Heart left ventricle (tissue), 16 donors: ENCODE measurements around the gene UBB. TPM values are rescaled to one million over a fixed set of nuclear protein-coding genes. Genes with fewer than 3 reads are reported as not detected.

Experiments
- ATAC-seq, 4 donors: fragments of 200-7000 bp; cut with Tn5 transposase; one replicate each; pipeline ENCODE4 v1.9.1; 2020 to 2022; ENCODE audit warnings: moderate library complexity in 4 of 4, mild to moderate bottlenecking in 3 of 4, moderate number of reproducible peaks in 1 of 4
- DNase-seq, 5 donors: peaks; one replicate each; pipeline ENCODE4 v3.0.0-alpha.2; 2020
- H3K27ac ChIP-seq, 12 donors: fragments of 200-600 bp; sonication (generic) in 4 of 12; one replicate each; pipeline versions ENCODE4 v1.5.0 to v1.8.0; 2016 to 2022; ENCODE audit warnings: mild to moderate bottlenecking in 2 of 12
- H3K27me3 ChIP-seq, 9 donors: fragments of 200-600 bp; sonication (generic) in 2 of 9; one replicate each; pipeline versions ENCODE4 v1.5.1 to v1.8.0; 2016 to 2022; ENCODE audit warnings: mild to moderate bottlenecking in 3 of 9
- H3K36me3 ChIP-seq, 9 donors: fragments of 200-600 bp; sonication (generic) in 2 of 9; one replicate each; pipeline versions ENCODE4 v1.5.0 to v1.8.0; 2018 to 2022; ENCODE audit warnings: mild to moderate bottlenecking in 2 of 9
- H3K4me1 ChIP-seq, 12 donors: fragments of 200-600 bp; sonication (generic) in 4 of 12; one replicate each; pipeline versions ENCODE4 v1.5.0 to v1.8.0; 2016 to 2022; ENCODE audit warnings: mild to moderate bottlenecking in 3 of 12
- H3K4me3 ChIP-seq, 12 donors: fragments of 200-600 bp; sonication (generic) in 4 of 12; one replicate each; pipeline versions ENCODE4 v1.5.0 to v1.8.0; 2017 to 2022; ENCODE audit warnings: mild to moderate bottlenecking in 9 of 12, moderate library complexity in 4 of 12
- H3K9me3 ChIP-seq, 12 donors: fragments of 200-600 bp; sonication (generic) in 4 of 12; one replicate each; pipeline versions ENCODE4 v1.5.0 to v1.8.0; 2016 to 2022; ENCODE audit warnings: mild to moderate bottlenecking in 1 of 12
- CTCF ChIP-seq, 12 donors: fragments of 200-600 bp; sonication (generic) in 4 of 12; IDR thresholded peaks; one replicate each; pipeline versions ENCODE4 v1.5.0 to v1.8.0; 2018 to 2022; ENCODE audit warnings: antibody characterized with exemption in 12 of 12, mild to moderate bottlenecking in 5 of 12
- POLR2A ChIP-seq, 2 donors: fragments of 450-650 bp; IDR thresholded peaks; one replicate each; pipeline ENCODE4 v1.6.1; 2017; ENCODE audit warnings: antibody characterized with exemption in 2 of 2, mild to moderate bottlenecking in 2 of 2, moderate library complexity in 2 of 2
- WGBS, 4 donors: extraction: QIAGEN DNeasy Blood & Tissue Kit in 2 of 4; methylation state at CpG; one replicate each; pipeline versions ENCODE4 v1.1.5 to v1.1.7; 2013 to 2018; 5-methylcytosine and 5-hydroxymethylcytosine counted together
- intact Hi-C, 10 donors: fragments of 100-400 bp; cut with DNase I; formaldehyde crosslinking; loops; one replicate each; pipeline versions ENCODE4 v1.11.1 to v1.14.2; 2022
- polyA plus RNA-seq, 2 donors: library from polyadenylated mRNA; stranded (reverse); fragments of 200-250 nt; gene quantifications; one replicate each; pipeline ENCODE4 v1.2.3, GENCODE V29; 2013
- total RNA-seq, 9 donors: library from RNA; depleted of rRNA in 2 of 9; stranded (reverse); fragments of >200 nt in 2 of 9; fragmentation: NEBNext Ultra II Directional in 3 of 9; extraction: Animal tissue kit (Norgen Biotek cat#: 25700) in 3 of 9; gene quantifications; one replicate each; pipeline versions ENCODE4 v1.1.0 to v1.2.4, GENCODE V29; 2016 to 2023
- donor health status: ischemic (EF 13 %, LVEDD 7.1; RV severe dilation, severe dysfunction).
- donor health status: healthy with polysubstance abuse.
- donor health status: DM: no; HTN: yes; CAD: no.
- donor health status: DM: no; HTN: no; CAD: no.
- donor health status: ischemic (EF 25% LVEDD 6.9; RV normal size, moderate dysfunction).
- donor health status: ischemic (EF 25% LVEDD 5.7; RV mildly dilated, moderate dysfunction).
- donor health status: healthy.
- donor health status: DM: yes; HTN: yes; CAD: no.
- donor health status: ischemic (EF 35%, LVEDD 5.7; RV mildly dilated, moderate dysfunction).
- donor health status: nonischemic (EF 11% LVEDD 7.7; RV severe dilation, severe dysfunction).
- donor health status: DM: yes; HTN: yes; CAD: no.
- donor health status: PGD.
- donor health status: ischemic (EF 29% LVEDD 5.4; RV normal size, mild dysfunction).
- donor health status: nonischemic (EF 23%, LVEDD 6.1; RV moderate dilation, normal function).

UBB gene
- total and polyA plus RNA-seq, 11 donors: 665 to 2,180 (median 1,294) TPM

DNA sequence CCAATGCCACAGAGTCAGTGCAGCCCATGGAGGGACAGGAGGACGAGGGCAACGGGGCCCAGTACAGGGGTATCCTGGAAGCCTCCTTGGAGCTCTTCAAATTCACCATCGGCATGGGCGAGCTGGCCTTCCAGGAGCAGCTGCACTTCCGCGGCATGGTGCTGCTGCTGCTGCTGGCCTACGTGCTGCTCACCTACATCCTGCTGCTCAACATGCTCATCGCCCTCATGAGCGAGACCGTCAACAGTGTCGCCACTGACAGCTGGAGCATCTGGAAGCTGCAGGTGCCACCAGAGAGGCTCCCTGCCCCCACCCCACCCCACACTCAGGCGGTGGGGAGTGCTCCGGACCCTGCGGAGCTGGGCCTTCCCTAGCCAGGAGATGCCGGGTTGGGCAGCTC, 51.1 kb downstream of the UBB start:
- no peak for DNase-seq
- Histone ChIP-seq H3K27me3 (no peaks in the 10 kb centered on the region), H3K4me1 (no peaks in the 10 kb centered on the region), H3K27ac (no peak overlapping the region), H3K9me3 (no peaks in the 10 kb centered on the region), H3K4me3 (no peak overlapping the region), H3K36me3 (peaks cover 0 to 50% (median 20%) of the 10 kb centered on the region in 9 donors)
- TF ChIP-seq POLR2A (IDR thresholded peaks at IDR 0.05): no peak
- no peak for TF ChIP-seq CTCF (IDR thresholded peaks at IDR 0.05)
- intact Hi-C loops: no loop called here
- no peak for ATAC-seq
- WGBS, 4 donors: 93 to 96% (median 93%) methylated on average over 12 to 15 of the region's 15 CpGs

Other genes with a start within 250 kb of the UBB start
- 10 to 100 TPM; 58.8 to 92.2 (median 75.3) TPM for gene NCOR1, start 165.6 kb upstream of the UBB start, total RNA-seq
- 10 to 100 TPM; 35.2 to 43.9 TPM for gene NCOR1, start 165.6 kb upstream of the UBB start, polyA plus RNA-seq
- gene PIGL, start 163.9 kb upstream of the UBB start, total RNA-seq: 10 to 100 TPM in 5 of 9 donors, 1 to 10 TPM in 4; 4.5 to 20.2 (median 10.2) TPM
- 10 to 100 TPM in 1 of 2 donors, 1 to 10 TPM in 1; 7.6 to 13.3 TPM for gene PIGL, start 163.9 kb upstream of the UBB start, polyA plus RNA-seq
- 10 to 100 TPM in 8 of 9 donors, 1 to 10 TPM in 1; 9.7 to 15.0 (median 11.5) TPM for gene CENPV, start 27.6 kb upstream of the UBB start, total RNA-seq
- gene CENPV, start 27.6 kb upstream of the UBB start, polyA plus RNA-seq: 10 to 100 TPM in 1 of 2 donors, 1 to 10 TPM in 1; 9.1 to 18.7 TPM
- 10 to 100 TPM in 5 of 9 donors, 1 to 10 TPM in 4; 5.8 to 43.5 (median 11.5) TPM for gene TRPV2, start 34.5 kb downstream of the UBB start, total RNA-seq
- 1 to 10 TPM; 5.2 to 8.6 TPM for gene TRPV2, start 34.5 kb downstream of the UBB start, polyA plus RNA-seq
- 1 to 10 TPM in 3 of 9 donors, under 1 TPM in 6; 0.37 to 2.5 (median 0.98) TPM for gene LRRC75A, start 111.1 kb downstream of the UBB start, total RNA-seq
- under 1 TPM; 0.42 to 0.85 TPM for gene LRRC75A, start 111.1 kb downstream of the UBB start, polyA plus RNA-seq
- 10 to 100 TPM in 5 of 9 donors, 1 to 10 TPM in 4; 3.8 to 14.7 (median 10.2) TPM for gene ZNF287, start 188.1 kb downstream of the UBB start, total RNA-seq
- gene ZNF287, start 188.1 kb downstream of the UBB start, polyA plus RNA-seq: 10 to 100 TPM in 1 of 2 donors, 1 to 10 TPM in 1; 6.1 to 11.8 TPM